Urothelium cell line (cell line): ENCODE measurements around the gene HDAC9.

Experiments
- DNase-seq: peaks from one replicate; pipeline ENCODE4 v3.0.0; 2011; ENCODE audit warnings: low spot score, mixed read lengths
- FAIRE-seq: peaks from 2 replicates; lab custom pipeline; 2011; peaks lifted over from hg19 to GRCh38; lab: Jason Lieb, UNC

The HDAC9 gene

DNA sequence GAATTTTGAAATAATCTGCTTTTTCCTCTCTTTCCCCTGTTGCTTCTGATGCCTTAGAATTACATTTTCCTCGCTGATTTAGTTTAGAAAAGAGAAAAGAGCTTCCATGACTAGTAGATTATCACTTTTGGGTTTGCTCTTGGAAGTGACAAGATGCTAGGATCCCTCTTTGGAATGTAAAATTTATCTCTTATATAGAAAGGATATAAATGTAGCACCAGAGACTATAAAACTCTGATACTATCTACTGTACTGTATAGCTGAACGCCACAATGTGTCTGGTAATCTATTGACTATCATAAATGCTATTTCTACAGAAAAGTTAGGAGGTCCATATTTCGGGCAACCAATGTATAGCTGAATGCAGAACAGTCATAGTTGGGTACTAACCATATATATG lies 1.1 kb upstream of the HDAC9 start:
- no peak for DNase-seq
- FAIRE-seq = no peak

- FAIRE-seq = no peak
- peak; percentile 17 for DNase-seq
Measured at GRCh38 chr7:18494821-18495408, 634 bp upstream of the HDAC9 start.

DNA sequence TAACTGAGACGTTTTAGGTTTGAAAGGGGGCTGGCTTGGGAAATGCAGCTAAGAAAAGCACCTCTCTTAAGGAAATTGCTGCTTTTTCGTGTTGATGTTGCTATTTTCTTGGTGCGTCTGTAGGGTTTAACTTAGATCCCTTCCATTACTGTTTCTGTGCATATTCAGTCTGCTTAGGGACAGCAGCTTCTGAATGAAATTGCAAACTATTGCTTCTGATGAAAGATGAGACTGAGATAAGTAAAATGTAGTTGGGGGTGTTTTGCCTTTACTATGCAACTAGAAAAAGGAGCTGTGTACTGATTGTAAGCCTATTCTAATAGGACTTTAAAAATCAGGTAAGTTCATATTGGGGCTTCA lies 772 bp downstream of the HDAC9 start:
- DNase-seq (no peak), FAIRE-seq (no peak)

GRCh38 chr7:18497082-18497481 lies 1.5 kb downstream of the HDAC9 start:
- FAIRE-seq (no peak), DNase-seq (no peak)

DNA sequence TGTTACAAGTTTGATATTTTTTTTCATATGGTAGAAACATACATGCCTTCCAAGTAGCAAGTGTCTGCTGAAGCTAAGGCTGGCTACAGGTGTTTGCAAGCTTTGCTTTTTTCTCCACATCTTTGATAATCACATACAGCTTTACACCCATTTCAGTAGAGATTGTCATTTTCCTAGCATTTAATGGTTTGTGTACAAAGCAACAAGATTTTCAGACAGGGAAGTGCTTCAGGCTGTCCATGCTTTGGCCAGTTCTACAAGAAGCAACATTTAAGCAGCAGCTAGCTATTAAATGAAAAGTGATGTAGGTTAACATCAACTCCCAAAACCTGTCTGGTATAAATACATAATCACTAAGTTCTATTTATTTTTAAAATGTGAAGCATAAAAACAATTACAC lies 2.3 kb downstream of the HDAC9 start:
- FAIRE-seq (no peak), DNase-seq (no peak)

GRCh38 chr7:18498341-18498740 lies 2.8 kb downstream of the HDAC9 start:
- FAIRE-seq (no peak), DNase-seq (no peak)

GRCh38 chr7:18499407-18500177 lies 4.0 kb downstream of the HDAC9 start:
- DNase-seq (no peak), FAIRE-seq (no peak)

DNA sequence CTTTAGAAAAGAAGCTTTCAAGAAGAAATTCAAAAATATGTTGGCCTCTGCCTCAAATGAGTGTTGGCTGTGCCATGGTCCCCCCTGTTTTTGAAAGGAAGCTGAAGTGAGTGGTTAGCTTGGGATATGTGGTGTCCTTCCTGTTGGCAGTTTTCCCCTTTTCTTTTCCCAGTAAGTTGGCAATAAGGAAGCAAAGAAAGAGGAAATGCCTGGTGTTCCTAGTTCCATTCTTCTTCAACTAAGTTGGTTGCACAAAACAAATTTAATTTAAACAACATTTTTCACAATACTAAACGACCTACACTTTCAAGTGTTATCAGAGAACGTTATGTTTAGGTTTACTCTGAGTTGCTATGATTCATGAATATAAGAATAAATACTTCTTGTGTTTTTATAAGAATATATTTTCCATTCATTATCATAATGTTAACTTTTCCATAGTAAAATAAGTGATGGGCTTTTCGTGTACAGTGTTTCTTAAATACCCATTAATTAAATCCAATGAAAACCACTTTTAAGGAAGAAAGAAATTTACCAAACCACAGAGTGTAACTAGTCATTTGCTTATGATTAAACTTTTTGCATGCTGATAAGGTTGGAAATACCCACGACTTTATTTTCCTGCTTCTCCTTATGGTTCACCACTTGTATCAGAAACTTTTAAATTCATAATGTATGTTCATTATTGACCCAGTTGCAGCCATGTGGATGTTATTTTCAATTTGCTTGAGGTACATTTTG lies 7.7 kb downstream of the HDAC9 start:
- no peak for FAIRE-seq
- DNase-seq = no peak

DNA sequence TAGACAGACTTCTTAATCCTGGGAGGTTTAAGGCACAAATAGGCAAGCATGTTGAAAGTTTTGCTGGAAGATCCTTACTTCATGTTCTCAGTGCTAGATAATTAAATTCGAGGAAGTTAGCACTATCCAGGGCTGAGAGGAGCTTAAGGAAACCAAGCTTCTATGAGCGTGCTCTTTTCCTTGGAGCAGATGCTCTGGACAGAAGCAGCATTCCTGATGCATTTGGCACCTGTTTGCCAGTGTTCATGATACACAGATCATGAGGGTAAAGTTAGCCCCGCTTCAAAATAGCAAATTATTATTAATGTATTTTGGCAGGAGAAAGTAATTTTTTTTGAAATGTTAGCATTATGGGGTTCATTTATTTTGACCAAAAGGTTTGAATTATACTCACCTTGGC lies 9.4 kb downstream of the HDAC9 start:
- FAIRE-seq = no peak
- no peak for DNase-seq

DNA sequence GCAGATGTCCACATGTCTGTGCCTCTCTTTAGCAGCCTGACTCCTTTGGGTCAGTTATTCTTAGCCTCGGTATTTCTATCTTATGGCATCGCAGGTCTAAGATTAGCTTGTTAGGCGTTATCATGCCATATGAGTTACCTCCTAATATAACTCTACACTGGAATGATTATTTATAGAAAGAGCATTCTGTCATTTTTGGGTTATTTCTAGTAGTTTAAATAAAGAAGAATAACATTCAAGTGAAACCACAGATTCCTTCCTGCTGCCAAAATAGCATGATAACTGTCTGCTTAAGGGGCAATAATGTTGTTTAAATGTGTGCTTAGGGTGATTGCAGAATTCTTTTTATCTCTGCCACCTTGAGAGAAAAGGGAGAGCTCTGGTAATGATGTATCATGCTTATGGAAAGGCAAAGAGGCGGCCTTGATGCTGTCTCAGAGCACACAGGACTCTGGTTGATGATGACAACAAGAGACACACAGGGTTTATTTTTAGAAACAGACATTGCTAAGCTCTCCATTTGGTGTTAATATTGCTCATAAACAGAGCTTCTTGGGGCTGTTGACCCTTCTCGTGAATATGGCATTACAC lies 10.4 kb downstream of the HDAC9 start:
- FAIRE-seq = no peak

DNA sequence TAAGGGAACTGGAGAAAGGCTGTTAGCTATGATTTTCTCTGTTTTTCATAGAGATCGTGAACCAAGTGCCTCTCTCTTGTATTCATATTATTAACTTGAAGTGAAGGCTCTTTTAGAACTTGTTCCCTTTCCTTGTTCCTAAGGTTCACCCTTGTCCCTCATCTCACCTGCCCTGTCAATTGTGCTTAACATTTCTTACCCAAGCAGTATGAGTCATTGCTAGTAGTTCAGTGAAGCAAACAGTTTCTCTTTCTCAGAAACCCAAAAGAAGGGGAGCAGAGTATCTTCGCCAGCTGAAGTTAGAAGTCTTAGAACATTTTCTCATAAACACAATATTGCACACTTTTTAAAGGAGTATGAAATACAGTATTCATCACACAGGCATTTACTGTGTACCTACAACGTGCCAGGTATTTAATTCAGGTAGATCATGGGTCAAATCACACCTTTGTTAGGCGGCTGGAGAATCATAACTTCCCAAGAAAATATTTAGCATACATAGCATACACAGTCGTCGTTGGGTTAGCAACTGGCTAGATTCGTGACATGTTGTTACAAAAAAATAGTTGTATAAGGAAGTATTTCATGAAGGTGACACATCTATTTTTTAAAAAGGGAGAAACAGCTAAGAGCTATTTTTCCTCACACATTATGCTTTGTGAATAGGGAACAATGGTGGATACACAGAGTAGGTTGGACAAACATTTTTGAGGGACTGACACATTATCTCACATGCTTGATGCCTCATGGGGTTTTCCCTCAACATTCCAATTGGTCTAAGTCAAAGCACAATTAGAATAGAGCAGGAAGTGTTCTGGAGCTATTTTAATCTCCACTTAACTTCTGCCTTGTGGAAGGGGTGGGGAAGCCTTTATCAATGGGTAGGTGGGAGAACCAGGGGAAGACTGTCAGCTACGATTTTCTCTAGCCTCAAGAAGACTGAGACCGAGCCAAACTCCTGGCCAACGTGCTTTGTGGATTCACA lies 13.2 kb downstream of the HDAC9 start:
- DNase-seq (peak; percentile 67), FAIRE-seq (peak; percentile 30)

More for the DNA sequence above, 10.4 kb downstream of the HDAC9 start:
- DNase-seq = no peak

DNA sequence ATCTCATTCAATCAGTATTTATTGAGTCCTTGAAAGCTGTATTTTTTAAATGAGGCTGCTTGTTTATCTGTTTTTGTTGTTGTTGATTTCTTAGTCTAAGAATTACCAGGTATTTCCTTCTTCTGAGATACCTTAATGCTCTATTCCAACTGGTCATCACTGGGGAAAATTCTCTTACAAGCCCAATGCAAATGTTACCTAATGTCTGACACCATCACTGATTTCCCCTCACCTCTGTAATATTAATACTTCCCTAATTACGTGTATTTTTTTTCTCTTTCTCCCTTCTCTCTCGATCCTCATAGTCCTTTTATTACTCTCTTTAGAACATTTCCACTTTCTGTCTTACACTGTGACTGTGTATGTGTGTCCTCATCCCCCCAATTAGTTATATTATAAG lies 13.9 kb downstream of the HDAC9 start:
- DNase-seq = no peak
- no peak for FAIRE-seq

GRCh38 chr7:18511351-18512140 lies 16.0 kb downstream of the HDAC9 start:
- peak; percentile 48 for FAIRE-seq
- DNase-seq = no peak

GRCh38 chr7:18513343-18513742 lies 17.8 kb downstream of the HDAC9 start:
- FAIRE-seq (no peak), DNase-seq (no peak)

- FAIRE-seq = no peak
- DNase-seq = no peak
Measured at GRCh38 chr7:18515067-18515466, 19.5 kb downstream of the HDAC9 start.

DNA sequence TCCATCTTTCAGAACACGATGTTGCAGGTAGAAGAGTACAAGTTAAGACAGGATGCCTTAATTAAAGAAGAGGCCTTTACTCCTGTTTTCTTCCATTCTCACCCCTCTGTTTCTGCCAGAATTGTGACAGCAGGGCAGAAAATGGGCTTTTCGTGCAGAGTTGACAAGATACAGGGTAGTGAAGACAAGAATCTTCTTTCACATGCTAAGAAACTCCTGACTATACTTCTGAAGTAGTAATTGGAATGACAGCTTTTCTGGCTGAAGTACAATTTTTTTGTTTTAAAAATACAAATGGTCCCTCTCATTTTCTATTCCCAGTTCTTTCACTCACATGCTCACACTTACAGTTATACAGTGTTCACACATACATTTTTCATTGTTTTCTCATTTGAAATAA lies 22.1 kb downstream of the HDAC9 start:
- no peak for DNase-seq
- no peak for FAIRE-seq

GRCh38 chr7:18518555-18518954 lies 23.0 kb downstream of the HDAC9 start:
- FAIRE-seq = no peak
- DNase-seq = no peak

- FAIRE-seq (no peak), DNase-seq (no peak)
Measured at GRCh38 chr7:18520450-18521235, 25.1 kb downstream of the HDAC9 start.

GRCh38 chr7:18521236-18521589 lies 25.7 kb downstream of the HDAC9 start:
- no peak for FAIRE-seq
- DNase-seq = no peak
